K562 (cell line): ENCODE measurements around the gene COG4. TPM values are rescaled to one million over a fixed set of nuclear protein-coding genes. Genes with fewer than 3 reads are reported as not detected.
A peak's percentile ranks its signal among the peaks of the same experiment; 100 is the strongest.

Experiments used
- ATF7 ChIP-seq: fragments of 450-650 bp; IDR thresholded peaks from 2 replicates; pipeline ENCODE4 v1.7.1; 2014; ENCODE audit warnings: mild to moderate bottlenecking, moderate library complexity
- CHD7 ChIP-seq: fragments of 200-600 bp; sonication (generic); IDR thresholded peaks from one replicate; pipeline ENCODE4 v1.6.1; 2012; ENCODE audit warnings: mild to moderate bottlenecking, low read depth, low read length, inconsistent platforms
- SIRT6 ChIP-seq: IDR thresholded peaks from one replicate; pipeline ENCODE4 v1.6.1; 2012; ENCODE audit warnings: low read depth, mild to moderate bottlenecking, control low read depth, inconsistent platforms, low read length, moderate library complexity
- YY1 ChIP-seq, 3 experiments: IDR thresholded peaks; 2 replicates each; pipeline ENCODE4 v1.6.1; 2011; ENCODE audit warnings: low read length in 2 of 3, mild to moderate bottlenecking in 2 of 3, moderate library complexity in 2 of 3, borderline replicate concordance in 1 of 3, control low read depth in 1 of 3, low read depth in 1 of 3; ENCODE audit not compliant: insufficient read depth in 3 of 3, insufficient replicate concordance in 2 of 3, control insufficient read depth in 1 of 3, insufficient read length in 1 of 3; ENCODE audit errors: extremely low read depth in 1 of 3
- ZNF143 ChIP-seq: sonication (generic); formaldehyde crosslinking; IDR thresholded peaks from 2 replicates; pipeline ENCODE4 v1.9.0; 2022; ENCODE audit warnings: mild to moderate bottlenecking, missing genetic modification reagents
- ZNF407 ChIP-seq: fragments of 450-650 bp; IDR thresholded peaks from 2 replicates; pipeline ENCODE4 v1.6.1; 2016; ENCODE audit warnings: low read depth
- ZNF780A ChIP-seq: fragments of 250-450 bp; sonication (Bioruptor Pico); IDR thresholded peaks from 2 replicates; pipeline ENCODE4 v1.5.0; 2021; ENCODE audit warnings: mild to moderate bottlenecking
- polyA plus RNA-seq, 8 experiments: library from polyadenylated mRNA; depleted of rRNA in 4 of 8; stranded (reverse) in 5 of 8; unstranded in 3 of 8; fragments of >200 nt; fragmentation: Nextera tagmentation in 2 of 8; fragmentation: Illumina TruSeq in 1 of 8; extraction: Ambion mirVana in 2 of 8; extraction: Trizol in 1 of 8; gene quantifications; 2 replicates each; pipeline versions ENCODE4 v1.2.1 to v1.2.3, GENCODE V29; 2011 to 2014; ENCODE audit warnings: inconsistent platforms in 1 of 8, missing spikeins in 1 of 8
- total RNA-seq, 7 experiments: library from RNA; depleted of rRNA in 6 of 7; stranded (reverse); fragments of >200 nt in 6 of 7; fragmentation: Illumina TruSeq in 2 of 7; extraction: Trizol in 2 of 7; gene quantifications; 2 replicates each; pipeline versions ENCODE4 v1.2.1 to v1.2.3, GENCODE V29; 2011 to 2021; ENCODE audit warnings: low replicate concordance in 1 of 7

The COG4 gene
- total and polyA plus RNA-seq, 9 of the 15 experiments (the other 6 are each of a cell fraction or from before 2014, with no cell fraction given) = 13.7 to 73.9 (median 44.2) TPM

GRCh38 chr16:70437017-70437581 is 86.3 kb downstream of the COG4 start (continued):
- no peak for TF ChIP-seq ZNF407
- TF ChIP-seq CHD7 = no peak
- TF ChIP-seq SIRT6 = no peak
- TF ChIP-seq ATF7 = no peak; the same call in 1 of the 2 replicates
- TF ChIP-seq ZNF780A (CRISPR knock-in tag) = no peak
- TF ChIP-seq YY1 (IDR thresholded peaks at IDR 0.05; ENCODE audit: borderline replicate concordance in 1 of 3, control insufficient read depth in 1 of 3, extremely low read depth in 1 of 3, insufficient read depth in 3 of 3, insufficient read length in 1 of 3, insufficient replicate concordance in 2 of 3, low read depth in 1 of 3, low read length in 2 of 3) = peak in 1 of 3 experiments; percentile 39
- peak; percentile 16; the same call in 1 of the 2 replicates for TF ChIP-seq ZNF143
